ENCODE data around the gene KBTBD2. TPM values are rescaled to one million over a fixed set of nuclear protein-coding genes. Genes with fewer than 3 reads are reported as not detected.
A peak's percentile ranks its signal among the peaks of the same experiment; 100 is the strongest.

Gene KBTBD2
- total and polyA plus RNA-seq, 2 donors (not counting 3 experiments of a cell fraction or from before 2014, with no cell fraction given) = 24.8 to 36.6 TPM

GRCh38 chr7:32891800-32892520 lies 400 bp upstream of the KBTBD2 start:
- TF ChIP-seq MYC (IDR thresholded peaks at IDR 0.05; ENCODE audit: low read depth, low read length) (peak; percentile 32), MAX (IDR thresholded peaks at IDR 0.05; ENCODE audit: insufficient read depth, insufficient read length) (no peak), GATA2 (IDR thresholded peaks at IDR 0.05; ENCODE audit: insufficient read depth, insufficient read length, low read depth, low read length) (no peak), JUN (IDR thresholded peaks at IDR 0.05; ENCODE audit: borderline replicate concordance, insufficient read depth, insufficient read length, low read depth) (no peak), POLR2AphosphoS5 (IDR thresholded peaks at IDR 0.05; ENCODE audit: insufficient read depth, low read depth, low read length) (no peak)
- intact Hi-C loops (cut with micrococcal nuclease) = loop anchor here (1.0 to 5.0 kb wide), 7 partner anchors 13 to 835 kb away; partner anchors contain the start of genes FKBP9, LSM5 and NT5C3A
- peak; percentile 83 for FAIRE-seq

GRCh38 chr7:32890793-32891042 lies 842 bp downstream of the KBTBD2 start:
- ChIA-PET CTCF (interaction anchor here (1.0 to 5.0 kb wide), 2 partner anchors 15 to 45 kb away, joined by 3 to 39 read pairs; no protein-coding TSS in a partner anchor), POLR2A (no interaction called here)
- intact Hi-C loops (cut with micrococcal nuclease) (loop anchor here (1.0 to 5.0 kb wide), 2 partner anchors 400 to 837 kb away; partner anchors contain the start of gene LSM5), dilution Hi-C loops (cut with MboI; ENCODE audit: extremely low pct_ligation_motif_present, low sequenced_read_pairs) (no loop called here)
- H3K27ac ChIP-seq (ENCODE audit: insufficient read depth, low read depth, low read length) = peak overlapping the region; percentile 97
- BruUV-seq (replicated peaks) = TSS peak; percentile 75
- no peak for DNase-seq (ENCODE audit: low read depth, low spot score)
- no peaks in the 10 kb centered on the region for H3K36me3 ChIP-seq (ENCODE audit: control insufficient read depth in 2 of 2, extremely low read depth in 1 of 2, insufficient read depth in 2 of 2, low read length in 2 of 2)
- H3K9ac ChIP-seq (replicated peaks; ENCODE audit: extremely low read depth, insufficient read depth, low read length) = peak overlapping the region; percentile 100
- no peaks in the 10 kb centered on the region for H3K9me1 ChIP-seq (replicated peaks; ENCODE audit: control insufficient read depth, extremely low read depth, insufficient read depth, low read length)
- H3K9me3 ChIP-seq (replicated peaks; ENCODE audit: control insufficient read depth, insufficient read depth, low read length) = no peaks in the 10 kb centered on the region
- FAIRE-seq = no peak
- H3K4me2 ChIP-seq (ENCODE audit: insufficient read depth, low read length) = peak overlapping the region; percentile 97
- H3K4me1 ChIP-seq (ENCODE audit: control insufficient read depth, extremely low read depth, insufficient read depth, low read length) = peaks cover 46% of the 10 kb centered on the region
- H3K79me2 ChIP-seq (ENCODE audit: control insufficient read depth, insufficient read depth, low read length) = peaks cover 53% of the 10 kb centered on the region
- TF ChIP-seq GATA2 (IDR thresholded peaks at IDR 0.05; ENCODE audit: insufficient read depth, insufficient read length, low read depth, low read length) = no peak
- TF ChIP-seq POLR2A (IDR thresholded peaks at IDR 0.05; ENCODE audit: low read depth, low read length) = peak; percentile 4
- no peak for TF ChIP-seq MYC (IDR thresholded peaks at IDR 0.05; ENCODE audit: low read depth, low read length)
- no peak for TF ChIP-seq EZH2 (IDR thresholded peaks at IDR 0.05; ENCODE audit: borderline replicate concordance, low read depth, low read length, severe bottlenecking)
- peak overlapping the region; percentile 76 to 96 (median 90) for H3K4me3 ChIP-seq (replicated peaks in 1 of 3; ENCODE audit: insufficient read depth in 1 of 3, low read depth in 1 of 3, low read length in 3 of 3)
- H2AFZ ChIP-seq (ENCODE audit: low read depth, low read length) = no peak overlapping the region
- no peaks in the 10 kb centered on the region for H3K27me3 ChIP-seq (ENCODE audit: control insufficient read depth in 2 of 2, insufficient read depth in 2 of 2, low read length in 2 of 2)
- H4K20me1 ChIP-seq (replicated peaks; ENCODE audit: control insufficient read depth, extremely low read depth, insufficient read depth, low read length) = peaks cover 13% of the 10 kb centered on the region

More at GRCh38 chr7:32891800-32892520, 400 bp upstream of the KBTBD2 start:
- ChIA-PET CTCF (interaction anchor here (0.6 to 5.0 kb wide), 6 partner anchors 13 to 216 kb away, joined by 3 to 39 read pairs (median 6); no protein-coding TSS in a partner anchor), POLR2A (no interaction called here)
- H3K27ac ChIP-seq (ENCODE audit: insufficient read depth, low read depth, low read length) = peak overlapping the region; percentile 99
- H2AFZ ChIP-seq (ENCODE audit: low read depth, low read length) = peak overlapping the region; percentile 70
- peak overlapping the region; percentile 100 for H3K9ac ChIP-seq (replicated peaks; ENCODE audit: extremely low read depth, insufficient read depth, low read length)
- H3K4me2 ChIP-seq (ENCODE audit: insufficient read depth, low read length) = peak overlapping the region; percentile 85
- peaks cover 11% of the 10 kb centered on the region for H4K20me1 ChIP-seq (replicated peaks; ENCODE audit: control insufficient read depth, extremely low read depth, insufficient read depth, low read length)
- H3K4me3 ChIP-seq (replicated peaks in 1 of 3; ENCODE audit: insufficient read depth in 1 of 3, low read depth in 1 of 3, low read length in 3 of 3) = peak overlapping the region in 2 of 3 experiments; percentile 68 to 90
- H3K4me1 ChIP-seq (ENCODE audit: control insufficient read depth, extremely low read depth, insufficient read depth, low read length) = peaks cover 46% of the 10 kb centered on the region
- H3K79me2 ChIP-seq (ENCODE audit: control insufficient read depth, insufficient read depth, low read length) = peaks cover 40% of the 10 kb centered on the region
- no peaks in the 10 kb centered on the region for H3K9me1 ChIP-seq (replicated peaks; ENCODE audit: control insufficient read depth, extremely low read depth, insufficient read depth, low read length)
- peak; percentile 96 for DNase-seq (ENCODE audit: low read depth, low spot score)
- H3K36me3 ChIP-seq (ENCODE audit: control insufficient read depth in 2 of 2, extremely low read depth in 1 of 2, insufficient read depth in 2 of 2, low read length in 2 of 2) = no peaks in the 10 kb centered on the region
- H3K9me3 ChIP-seq (replicated peaks; ENCODE audit: control insufficient read depth, insufficient read depth, low read length) = no peaks in the 10 kb centered on the region
- no TSS peak for BruUV-seq (replicated peaks)
- no peaks in the 10 kb centered on the region for H3K27me3 ChIP-seq (ENCODE audit: control insufficient read depth in 2 of 2, insufficient read depth in 2 of 2, low read length in 2 of 2)
- dilution Hi-C loops (cut with MboI; ENCODE audit: extremely low pct_ligation_motif_present, low sequenced_read_pairs) = no loop called here

Data from endothelial cell of umbilical vein (primary cell).